H1 (cell line): ENCODE data around the gene WAC. TPM values are rescaled to one million over a fixed set of nuclear protein-coding genes. Genes with fewer than 3 reads are reported as not detected.

Source experiments
- CTCF ChIA-PET: fragments of 300-600 bp; sonication (Branson Sonifier 250); formaldehyde crosslinking; loops from one replicate; lab custom pipeline; 2021; ENCODE audit not compliant: partially characterized antibody; lab: Charles Lee
- POLR2A ChIA-PET: fragments of 300-600 bp; sonication (Branson Sonifier 250); formaldehyde crosslinking; loops from one replicate; lab custom pipeline; 2021; ENCODE audit warnings: inconsistent platforms; ENCODE audit not compliant: partially characterized antibody; lab: Charles Lee
- DNase-seq, 2 experiments: peaks; one replicate each; pipeline versions ENCODE4 v3.0.0 to v3.0.0-alpha.2; 2010 to 2022; ENCODE audit warnings: low spot score in 2 of 2, low read depth in 1 of 2, mixed read lengths in 1 of 2
- FAIRE-seq: peaks from 2 replicates; lab custom pipeline; 2011; peaks lifted over from hg19 to GRCh38; lab: Jason Lieb, UNC
- H2AFZ ChIP-seq: 2 replicates; pipeline ENCODE4 v1.8.1; 2012; ENCODE audit warnings: low read length, inconsistent platforms
- H2AK5ac ChIP-seq: 2 replicates; pipeline ENCODE4 v1.6.1; 2013; ENCODE audit warnings: low read depth, low read length
- H2BK120ac ChIP-seq: replicated peaks from 2 replicates; pipeline ENCODE3; 2013; ENCODE audit warnings: low read depth, low read length, inconsistent platforms
- H2BK12ac ChIP-seq: 2 replicates; pipeline ENCODE4 v1.6.1; 2013; ENCODE audit warnings: low read depth, low read length
- H2BK15ac ChIP-seq: 2 replicates; pipeline ENCODE4 v1.6.1; 2013; ENCODE audit warnings: low read length
- H2BK20ac ChIP-seq: 2 replicates; pipeline ENCODE4 v1.6.1; 2013; ENCODE audit warnings: low read length
- H2BK5ac ChIP-seq: 2 replicates; pipeline ENCODE4 v1.6.1; 2013; ENCODE audit warnings: low read depth, low read length
- H3K14ac ChIP-seq: 2 replicates; pipeline ENCODE4 v1.6.1; 2013; ENCODE audit warnings: inconsistent platforms; ENCODE audit not compliant: insufficient read length
- H3K18ac ChIP-seq: 2 replicates; pipeline ENCODE4 v1.6.1; 2013; ENCODE audit warnings: low read length; ENCODE audit errors: extremely low read depth
- H3K23ac ChIP-seq: 2 replicates; pipeline ENCODE4 v1.6.1; 2013; ENCODE audit warnings: inconsistent platforms; ENCODE audit not compliant: insufficient read length
- H3K23me2 ChIP-seq: 2 replicates; pipeline ENCODE4 v1.6.1; 2013; ENCODE audit warnings: low read depth, low read length
- H3K27ac ChIP-seq: 2 replicates; pipeline ENCODE4 v1.6.1; 2011; ENCODE audit warnings: low read depth, low read length, inconsistent platforms
- H3K27me3 ChIP-seq, 4 experiments: replicated peaks in 1 of 4; 1 replicate in 1 of 4; 2 replicates in 3 of 4; pipeline versions ENCODE4 v1.6.1 to v1.8.1; 2011 to 2013; ENCODE audit warnings: low read length in 3 of 4, mild to moderate bottlenecking in 3 of 4, inconsistent platforms in 2 of 4, mixed read lengths in 2 of 4, moderate library complexity in 1 of 4; ENCODE audit not compliant: control insufficient read depth in 3 of 4, insufficient read depth in 3 of 4; ENCODE audit errors: extremely low read depth in 1 of 4
- H3K36me3 ChIP-seq, 4 experiments: 2 replicates each; pipeline versions ENCODE4 v1.6.1 to v1.8.1; 2011 to 2013; ENCODE audit warnings: mild to moderate bottlenecking in 4 of 4, low read length in 3 of 4, moderate library complexity in 2 of 4, control low read depth in 1 of 4, inconsistent platforms in 1 of 4; ENCODE audit not compliant: insufficient read depth in 4 of 4, control insufficient read depth in 2 of 4
- H3K4ac ChIP-seq: replicated peaks from 2 replicates; pipeline ENCODE3; 2013; ENCODE audit warnings: low read length, low read depth, mixed read lengths, inconsistent platforms; ENCODE audit not compliant: insufficient read length
- H3K4me1 ChIP-seq, 4 experiments: replicated peaks in 1 of 4; 1 replicate in 1 of 4; 2 replicates in 3 of 4; pipeline versions ENCODE4 v1.6.1 to v1.8.1; 2011 to 2013; ENCODE audit warnings: low read length in 3 of 4, inconsistent platforms in 2 of 4, mixed read lengths in 1 of 4; ENCODE audit not compliant: insufficient read depth in 4 of 4, control insufficient read depth in 3 of 4
- H3K4me2 ChIP-seq, 2 experiments: 2 replicates each; pipeline versions ENCODE4 v1.6.1 to v1.8.1; 2011 to 2013; ENCODE audit warnings: low read depth in 2 of 2, low read length in 2 of 2, control low read depth in 1 of 2, inconsistent platforms in 1 of 2, mild to moderate bottlenecking in 1 of 2; ENCODE audit not compliant: insufficient read depth in 1 of 2
- H3K4me3 ChIP-seq, 4 experiments: fragments of 200-600, 300-600 bp in 1 of 4; sonication (generic), shearing (Covaris generic), sonication (Bioruptor Twin) in 1 of 4; 2 replicates each; pipeline versions ENCODE4 v1.5.1 to v1.8.1; 2011 to 2016; ENCODE audit warnings: low read length in 4 of 4, low read depth in 3 of 4, control low read depth in 2 of 4, inconsistent platforms in 2 of 4, mild to moderate bottlenecking in 2 of 4, mixed read lengths in 1 of 4, moderate library complexity in 1 of 4; ENCODE audit not compliant: insufficient read depth in 2 of 4; ENCODE audit errors: extremely low read depth in 1 of 4
- H3K56ac ChIP-seq: replicated peaks from 2 replicates; pipeline ENCODE3; 2013; ENCODE audit warnings: low read depth, mild to moderate bottlenecking, mixed read lengths, low read length, inconsistent platforms; ENCODE audit not compliant: insufficient read length
- H3K79me1 ChIP-seq: 2 replicates; pipeline ENCODE4 v1.6.1; 2013; ENCODE audit warnings: low read depth, low read length, control low read depth
- H3K79me2 ChIP-seq, 2 experiments: 2 replicates each; pipeline versions ENCODE4 v1.6.1 to v1.8.1; 2012 to 2013; ENCODE audit warnings: low read length in 2 of 2, mild to moderate bottlenecking in 2 of 2, inconsistent platforms in 1 of 2; ENCODE audit not compliant: insufficient read depth in 2 of 2, control insufficient read depth in 1 of 2
- H3K9ac ChIP-seq, 4 experiments: replicated peaks in 1 of 4; 1 replicate in 1 of 4; 2 replicates in 3 of 4; pipeline versions ENCODE4 v1.6.1 to v1.8.1; 2011 to 2013; ENCODE audit warnings: low read depth in 3 of 4, low read length in 3 of 4, control low read depth in 2 of 4, mild to moderate bottlenecking in 2 of 4, moderate library complexity in 2 of 4, inconsistent platforms in 1 of 4; ENCODE audit errors: extremely low read depth in 1 of 4
- H3K9me3 ChIP-seq, 2 experiments: 2 replicates each; pipeline versions ENCODE4 v1.6.1 to v1.8.1; 2012 to 2013; ENCODE audit warnings: mild to moderate bottlenecking in 2 of 2, moderate library complexity in 2 of 2, control low read depth in 1 of 2, inconsistent platforms in 1 of 2, low read depth in 1 of 2, low read length in 1 of 2, mixed read lengths in 1 of 2; ENCODE audit not compliant: insufficient read depth in 2 of 2
- H4K20me1 ChIP-seq, 2 experiments: replicated peaks in 1 of 2; 2 replicates each; pipeline versions ENCODE3 to v1.8.1; 2011 to 2013; ENCODE audit warnings: inconsistent platforms in 2 of 2, low read length in 2 of 2, mild to moderate bottlenecking in 1 of 2; ENCODE audit not compliant: insufficient read depth in 2 of 2, control insufficient read depth in 1 of 2
- H4K5ac ChIP-seq: 2 replicates; pipeline ENCODE4 v1.6.1; 2013; ENCODE audit warnings: low read length, low read depth, mixed read lengths, inconsistent platforms; ENCODE audit not compliant: insufficient read length
- H4K8ac ChIP-seq: 2 replicates; pipeline ENCODE4 v1.8.0; 2013; ENCODE audit warnings: mild to moderate bottlenecking, moderate library complexity, low read length, inconsistent platforms; ENCODE audit not compliant: insufficient read depth; ENCODE audit errors: extremely low read depth
- H4K91ac ChIP-seq: replicated peaks from 2 replicates; pipeline ENCODE3; 2013; ENCODE audit warnings: low read length, mixed read lengths, inconsistent platforms; ENCODE audit not compliant: insufficient read length
- CEBPB ChIP-seq: IDR thresholded peaks from 2 replicates; pipeline ENCODE4 v1.6.1; 2012; ENCODE audit warnings: low read depth, low read length
- CHD1 ChIP-seq: IDR thresholded peaks from 2 replicates; pipeline ENCODE4 v1.6.1; 2012; ENCODE audit warnings: low read depth, low read length, improper control_type of control experiment
- GTF2F1 ChIP-seq: IDR thresholded peaks from 2 replicates; pipeline ENCODE4 v1.6.1; 2012; ENCODE audit warnings: low read depth, low read length, improper control_type of control experiment, borderline replicate concordance
- JUN ChIP-seq: IDR thresholded peaks from 2 replicates; pipeline ENCODE4 v1.6.1; 2011; ENCODE audit warnings: low read depth, mild to moderate bottlenecking, improper control_type of control experiment, low read length
- MAX ChIP-seq: IDR thresholded peaks from 2 replicates; pipeline ENCODE4 v1.6.1; 2012; ENCODE audit warnings: inconsistent platforms
- PHF8 ChIP-seq: fragments of 200-600 bp; sonication (generic); conservative IDR thresholded peaks from 2 replicates; pipeline ENCODE4 v1.7.1; 2012; ENCODE audit warnings: low read depth, mild to moderate bottlenecking, inconsistent platforms, low read length, moderate library complexity
- POLR2A ChIP-seq, 2 experiments: IDR thresholded peaks; 1 replicate in 1 of 2; 2 replicates in 1 of 2; pipeline ENCODE4 v1.6.1; 2011; ENCODE audit warnings: low read depth in 2 of 2, low read length in 2 of 2, mild to moderate bottlenecking in 2 of 2; ENCODE audit errors: control extremely low read depth in 1 of 2
- RAD21 ChIP-seq, 2 experiments: IDR thresholded peaks in 1 of 2; conservative IDR thresholded peaks in 1 of 2; 2 replicates each; pipeline ENCODE4 v1.6.1; 2011; ENCODE audit warnings: low read depth in 2 of 2, low read length in 2 of 2, improper control_type of control experiment in 1 of 2, inconsistent platforms in 1 of 2, mild to moderate bottlenecking in 1 of 2, moderate library complexity in 1 of 2
- SAP30 ChIP-seq: fragments of 300-600 bp; sonication (generic); IDR thresholded peaks from 2 replicates; pipeline ENCODE4 v1.7.1; 2012; ENCODE audit warnings: low read length, moderate library complexity, mild to moderate bottlenecking, inconsistent platforms; ENCODE audit not compliant: insufficient read depth, insufficient replicate concordance
- SP4 ChIP-seq: IDR thresholded peaks from 2 replicates; pipeline ENCODE4 v1.6.1; 2012; ENCODE audit warnings: low read length, inconsistent platforms
- SRF ChIP-seq: IDR thresholded peaks from 2 replicates; pipeline ENCODE4 v1.6.1; 2011; ENCODE audit warnings: mild to moderate bottlenecking, low read depth, low read length, moderate library complexity
- SUZ12 ChIP-seq: fragments of 200-600 bp; sonication (generic); IDR thresholded peaks from 2 replicates; pipeline ENCODE4 v1.6.1; 2012; ENCODE audit warnings: mild to moderate bottlenecking, inconsistent platforms, low read length, moderate library complexity, mixed read lengths
- TAF1 ChIP-seq: IDR thresholded peaks from 2 replicates; pipeline ENCODE4 v1.6.1; 2011; ENCODE audit warnings: mild to moderate bottlenecking, low read depth, low read length
- TBP ChIP-seq: IDR thresholded peaks from 2 replicates; pipeline ENCODE4 v1.6.1; 2011; ENCODE audit warnings: low read depth, low read length, improper control_type of control experiment
- TCF12 ChIP-seq: IDR thresholded peaks from 2 replicates; pipeline ENCODE4 v1.6.1; 2011; ENCODE audit warnings: low read depth, mild to moderate bottlenecking, low read length
- WGBS, 2 experiments: shearing (Covaris generic) in 1 of 2; methylation state at CpG; one replicate each; pipeline versions ENCODE4 v1.1.6 to v1.1.7; 2013 to 2015; ENCODE audit warnings: low lambda C conversion rate in 2 of 2, mixed read lengths in 2 of 2, inconsistent platforms in 1 of 2, low coverage in 1 of 2, missing lambda C conversion rate in 1 of 2; ENCODE audit not compliant: insufficient replicate concordance in 2 of 2, insufficient coverage in 1 of 2, insufficient read length in 1 of 2; ENCODE audit errors: extremely low coverage in 1 of 2, missing lambda C conversion rate in 1 of 2; 5-methylcytosine and 5-hydroxymethylcytosine counted together
- polyA plus RNA-seq, 7 experiments: library from polyadenylated mRNA; depleted of rRNA in 3 of 7; stranded (reverse) in 5 of 7; unstranded in 2 of 7; fragments of >200 nt in 5 of 7; fragments of 200-250 nt in 2 of 7; gene quantifications; 1 replicate in 5 of 7; 2 replicates in 1 of 7; 4 replicates in 1 of 7; pipeline versions ENCODE4 v1.2.1 to v1.2.3, GENCODE V29; 2011 to 2013; ENCODE audit warnings: missing spikeins in 2 of 7, mixed read lengths in 2 of 7
- total RNA-seq: library from RNA; stranded (reverse); fragmentation: NEBNext Ultra II Directional; extraction: Animal tissue kit (Norgen Biotek cat#: 25700); gene quantifications from 2 replicates; pipeline ENCODE4 v1.2.1, GENCODE V29; 2021

The WAC gene
- total and polyA plus RNA-seq, 2 of the 8 experiments (the other 6 are each of a cell fraction or from before 2014, with no cell fraction given): 72.9 to 128 TPM

- no peak overlapping the region for H3K14ac ChIP-seq
- DNase-seq (no peak), FAIRE-seq (no peak)
- no peak overlapping the region for H3K9ac ChIP-seq
- H3K4ac ChIP-seq: no peak overlapping the region
- H2BK20ac ChIP-seq: no peak overlapping the region
- H3K23ac ChIP-seq: no peak overlapping the region
- no peaks in the 10 kb centered on the region for H4K20me1 ChIP-seq
- H2AK5ac ChIP-seq: no peak overlapping the region
- H4K5ac ChIP-seq: no peak overlapping the region
- no peak overlapping the region for H2BK15ac ChIP-seq
- H2BK5ac ChIP-seq: no peak overlapping the region
- H4K8ac ChIP-seq: no peak overlapping the region
- 94% methylated on average over 1 of the region's 1 CpG; no CpG with 5 or more reads in 1 of the 2 experiments for WGBS, 2 experiments
- H3K27ac ChIP-seq: no peak overlapping the region
- CTCF ChIA-PET: no interaction called here
- POLR2A ChIA-PET: interaction anchor here (0.7 to 1.3 kb wide), 3 partner anchors 12 to 49 kb away, joined by 3 to 4 read pairs (median 3); no protein-coding TSS in a partner anchor
- H3K4me2 ChIP-seq: no peak overlapping the region
- no peaks in the 10 kb centered on the region for H3K36me3 ChIP-seq
- peak overlapping the region; percentile 84; the same call in 1 of the 2 replicates for H2AFZ ChIP-seq
- no peaks in the 10 kb centered on the region for H3K27me3 ChIP-seq
- no peaks in the 10 kb centered on the region for H3K79me2 ChIP-seq
- H3K18ac ChIP-seq: no peak overlapping the region
- H4K91ac ChIP-seq: no peak overlapping the region
- H3K23me2 ChIP-seq: peaks cover 2% of the 10 kb centered on the region; the same call in 1 of the 2 replicates
- H3K9me3 ChIP-seq: no peaks in the 10 kb centered on the region
- no peak overlapping the region for H2BK120ac ChIP-seq
- no peak overlapping the region for H3K56ac ChIP-seq
- no peaks in the 10 kb centered on the region for H3K79me1 ChIP-seq
- H3K4me1 ChIP-seq: no peaks in the 10 kb centered on the region; a peak in 1 of 7 replicates
- H3K4me3 ChIP-seq: no peak overlapping the region
- H2BK12ac ChIP-seq: no peak overlapping the region
- TF ChIP-seq SAP30 (no peak), SUZ12 (no peak), RAD21 (IDR thresholded peaks at IDR 0.05 in 1 of 2, conservative IDR thresholded peaks at IDR 0.05 in 1 of 2; ENCODE audit: low read depth in 2 of 2, low read length in 2 of 2) (no peak), TBP (no peak), CHD1 (no peak), MAX (no peak), PHF8 (no peak), TAF1 (no peak), SRF (no peak), SP4 (no peak), POLR2A (IDR thresholded peaks at IDR 0.05; ENCODE audit: control extremely low read depth in 1 of 2, low read depth in 2 of 2, low read length in 2 of 2) (no peak), CEBPB (no peak), TCF12 (no peak), JUN (no peak), GTF2F1 (no peak)
Measured at GRCh38 chr10:28514648-28515047, 18.3 kb upstream of the WAC start.
